D721Med (cell line): ENCODE results near the gene ZFYVE28.

Experiments
- DNase-seq: peaks from one replicate; pipeline ENCODE4 v3.0.0; 2011; ENCODE audit warnings: low spot score; ENCODE audit not compliant: insufficient read length
- FAIRE-seq: peaks from 2 replicates; lab custom pipeline; 2011; peaks lifted over from hg19 to GRCh38; lab: Jason Lieb, UNC
- TF ChIP-seq, protein P1 (sequence below): IDR thresholded peaks from 2 replicates; pipeline ENCODE4 v1.5.1; 2012; ENCODE audit warnings: mild to moderate bottlenecking, control low read depth; ENCODE audit not compliant: insufficient read depth; ENCODE audit errors: missing control alignments

The ZFYVE28 gene

DNA sequence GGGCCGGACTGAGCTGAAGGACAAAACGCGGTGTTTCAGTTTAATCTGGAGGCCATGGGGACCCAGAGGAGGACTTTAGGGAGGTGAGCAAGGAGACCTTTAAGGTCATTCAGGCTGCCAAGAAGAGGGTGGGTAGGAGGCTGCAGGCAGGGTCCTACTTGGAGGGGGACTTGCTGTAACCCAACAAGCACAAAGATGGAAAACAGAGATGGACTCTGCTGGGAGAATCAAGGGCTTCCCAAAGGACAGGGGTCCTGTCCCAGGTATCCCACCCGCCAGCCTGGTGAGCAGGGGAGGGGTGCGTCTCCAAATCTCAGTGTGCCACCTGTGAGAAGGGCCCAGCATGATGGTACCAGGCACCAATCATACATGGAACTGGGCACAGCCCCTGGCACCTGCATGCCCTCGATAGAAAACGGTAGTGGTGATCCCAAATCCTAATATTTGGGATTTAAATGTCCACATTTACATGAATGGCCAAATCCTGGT, 172.6 kb downstream of the ZFYVE28 start:
- DNase-seq (no peak), FAIRE-seq (no peak)
- TF ChIP-seq, protein P1, sequence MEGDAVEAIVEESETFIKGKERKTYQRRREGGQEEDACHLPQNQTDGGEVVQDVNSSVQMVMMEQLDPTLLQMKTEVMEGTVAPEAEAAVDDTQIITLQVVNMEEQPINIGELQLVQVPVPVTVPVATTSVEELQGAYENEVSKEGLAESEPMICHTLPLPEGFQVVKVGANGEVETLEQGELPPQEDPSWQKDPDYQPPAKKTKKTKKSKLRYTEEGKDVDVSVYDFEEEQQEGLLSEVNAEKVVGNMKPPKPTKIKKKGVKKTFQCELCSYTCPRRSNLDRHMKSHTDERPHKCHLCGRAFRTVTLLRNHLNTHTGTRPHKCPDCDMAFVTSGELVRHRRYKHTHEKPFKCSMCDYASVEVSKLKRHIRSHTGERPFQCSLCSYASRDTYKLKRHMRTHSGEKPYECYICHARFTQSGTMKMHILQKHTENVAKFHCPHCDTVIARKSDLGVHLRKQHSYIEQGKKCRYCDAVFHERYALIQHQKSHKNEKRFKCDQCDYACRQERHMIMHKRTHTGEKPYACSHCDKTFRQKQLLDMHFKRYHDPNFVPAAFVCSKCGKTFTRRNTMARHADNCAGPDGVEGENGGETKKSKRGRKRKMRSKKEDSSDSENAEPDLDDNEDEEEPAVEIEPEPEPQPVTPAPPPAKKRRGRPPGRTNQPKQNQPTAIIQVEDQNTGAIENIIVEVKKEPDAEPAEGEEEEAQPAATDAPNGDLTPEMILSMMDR, result no peak

DNA sequence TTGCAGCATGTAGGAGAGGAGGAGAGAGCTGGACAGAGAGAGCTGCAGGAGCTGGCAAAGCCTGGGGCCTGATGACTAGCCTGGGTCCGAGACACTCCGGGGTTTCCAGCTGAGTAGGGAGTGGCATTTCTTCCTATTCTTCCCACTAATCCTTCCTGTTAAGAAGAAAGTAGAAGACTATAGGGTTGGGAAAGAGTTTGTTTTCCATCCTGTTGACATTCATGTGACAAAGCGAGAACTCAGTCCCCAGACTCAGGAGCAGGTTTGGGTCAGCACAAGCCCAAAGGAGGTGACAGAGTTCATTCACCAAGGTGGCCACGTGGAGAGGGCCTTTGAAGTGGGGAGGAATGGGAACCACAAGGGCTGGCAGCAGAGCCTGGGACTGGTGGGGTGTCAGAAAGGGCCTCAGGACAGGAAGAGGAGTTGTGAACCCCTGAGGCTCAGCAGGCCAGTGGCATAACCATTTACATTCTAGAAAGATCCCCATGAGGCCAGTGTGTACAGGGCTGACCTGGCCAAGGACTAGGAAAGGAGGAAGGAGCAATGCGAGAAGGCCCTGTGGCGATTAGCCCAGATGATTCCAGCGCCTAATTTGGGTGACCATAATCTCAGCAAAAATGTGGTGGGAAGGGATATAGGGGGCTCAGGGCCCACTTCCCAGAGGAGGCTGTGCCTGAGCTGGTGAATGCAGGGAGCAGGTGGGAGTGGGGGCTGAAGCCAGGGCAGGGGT, 173.2 kb downstream of the ZFYVE28 start:
- DNase-seq (no peak), FAIRE-seq (no peak)

DNA sequence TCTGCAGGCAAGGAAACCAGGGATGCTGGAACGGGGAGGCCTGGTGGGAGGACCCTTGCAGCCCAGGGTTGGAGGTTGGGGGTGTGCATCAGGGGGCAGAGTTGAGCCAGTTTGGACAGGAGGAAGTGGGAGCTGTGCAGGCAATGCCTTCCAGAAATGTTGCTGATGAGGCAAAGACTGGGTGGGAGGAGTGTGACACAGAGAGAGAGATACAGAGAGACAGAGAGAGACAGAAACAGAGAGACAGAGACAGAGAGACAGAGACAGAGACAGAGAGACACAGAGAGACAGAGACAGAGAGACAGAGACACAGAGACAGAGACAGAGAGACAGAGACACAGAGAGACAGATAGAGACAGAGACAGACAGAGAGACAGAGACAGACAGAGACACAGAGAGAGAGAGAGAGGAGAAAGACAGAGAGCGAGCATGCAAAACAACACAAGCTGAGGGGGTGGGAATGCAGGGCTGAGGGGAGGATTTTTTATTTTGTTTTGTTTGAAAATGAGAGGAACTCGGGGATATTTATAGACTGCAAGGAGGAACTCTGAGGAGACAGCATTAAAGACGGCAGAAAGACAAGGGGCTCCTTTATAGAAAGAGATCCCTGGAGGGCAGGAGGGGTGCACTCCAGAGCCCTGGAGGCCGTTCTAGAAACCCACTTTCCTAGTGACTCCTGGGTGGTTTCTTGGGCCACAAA, 174.6 kb downstream of the ZFYVE28 start:
- DNase-seq (no peak), FAIRE-seq (no peak)
- TF ChIP-seq, protein P1, result peak; percentile 3

More for the DNA sequence above, 173.2 kb downstream of the ZFYVE28 start:
- TF ChIP-seq, protein P1, result no peak

DNA sequence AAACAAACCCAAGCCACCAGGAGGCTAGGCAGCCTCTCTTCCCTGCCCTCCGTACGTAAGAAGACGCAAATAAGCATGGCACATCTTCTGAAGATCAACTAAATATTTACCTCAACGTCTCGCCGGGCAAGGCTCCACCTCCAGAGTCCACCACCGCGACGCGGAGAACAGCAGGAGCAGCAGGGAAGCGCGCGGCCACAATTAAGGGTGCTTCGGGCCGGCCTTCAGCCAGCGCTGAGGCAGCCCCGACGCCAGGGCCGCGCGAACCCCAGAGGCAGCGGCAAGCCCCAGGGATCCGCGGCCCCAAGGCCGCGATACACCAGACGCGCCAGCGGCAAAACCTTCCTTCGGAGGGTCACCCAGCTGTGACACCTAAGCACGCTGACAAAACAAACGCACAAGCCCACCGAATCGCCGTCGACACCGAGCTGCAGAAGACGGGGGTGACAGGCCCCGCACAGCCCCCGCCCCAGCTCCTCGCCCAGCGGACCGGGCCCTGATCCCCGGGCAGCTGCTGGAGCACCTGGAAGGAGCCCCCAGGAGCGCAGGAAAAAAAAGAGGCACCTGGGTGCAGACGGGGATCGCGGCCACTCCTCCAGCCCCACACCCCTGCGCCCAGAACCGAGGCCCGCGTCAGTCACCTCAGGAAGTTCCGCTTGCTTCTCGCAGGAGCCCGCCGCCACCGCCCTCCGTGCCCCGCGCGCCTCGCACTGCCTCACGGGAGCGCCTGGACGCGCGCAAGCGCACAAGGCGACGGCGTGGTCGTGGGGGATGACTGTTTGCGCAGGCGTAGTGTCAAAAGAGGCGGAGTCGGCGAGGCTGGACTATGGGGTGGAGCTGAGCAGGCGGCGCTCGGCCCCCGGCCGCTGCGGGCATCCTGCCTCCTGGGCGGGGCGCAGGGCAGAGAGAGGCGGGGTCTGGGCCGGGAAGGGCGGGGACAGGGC, 176.8 kb downstream of the ZFYVE28 start, which contains the start of the genes HAUS3 and POLN:
Gene HAUS3 (minus strand): TSS at position 712 of the 944 bp plus-strand sequence. CDS start 1,175 bp downstream, outside the sequence.
Gene POLN (minus strand): TSS at position 712 of the 944 bp plus-strand sequence. CDS start 12,890 bp downstream, outside the sequence.
- no peak for FAIRE-seq
- TF ChIP-seq, protein P1, result no peak
- DNase-seq, result peak; percentile 97

DNA sequence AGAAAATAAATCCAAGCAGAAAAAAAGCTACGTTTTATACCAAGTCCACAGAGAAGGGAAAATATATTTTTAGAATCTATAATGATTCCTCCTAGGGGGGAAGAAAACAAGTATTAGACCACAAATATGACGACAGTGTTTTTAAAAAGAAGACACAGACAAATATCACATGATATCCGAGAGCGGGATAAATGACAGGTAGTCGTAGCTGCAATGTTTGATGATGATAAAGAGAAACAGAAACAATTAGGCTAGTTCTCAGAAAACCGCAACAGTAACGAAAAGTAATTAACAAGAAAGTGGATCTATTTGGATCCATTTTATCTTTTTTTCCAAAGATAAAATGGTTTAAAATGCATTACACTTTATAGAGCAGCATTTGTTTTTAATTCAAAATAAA, 177.4 kb downstream of the ZFYVE28 start:
- DNase-seq, result no peak
- TF ChIP-seq, protein P1, result no peak
- no peak for FAIRE-seq

DNA sequence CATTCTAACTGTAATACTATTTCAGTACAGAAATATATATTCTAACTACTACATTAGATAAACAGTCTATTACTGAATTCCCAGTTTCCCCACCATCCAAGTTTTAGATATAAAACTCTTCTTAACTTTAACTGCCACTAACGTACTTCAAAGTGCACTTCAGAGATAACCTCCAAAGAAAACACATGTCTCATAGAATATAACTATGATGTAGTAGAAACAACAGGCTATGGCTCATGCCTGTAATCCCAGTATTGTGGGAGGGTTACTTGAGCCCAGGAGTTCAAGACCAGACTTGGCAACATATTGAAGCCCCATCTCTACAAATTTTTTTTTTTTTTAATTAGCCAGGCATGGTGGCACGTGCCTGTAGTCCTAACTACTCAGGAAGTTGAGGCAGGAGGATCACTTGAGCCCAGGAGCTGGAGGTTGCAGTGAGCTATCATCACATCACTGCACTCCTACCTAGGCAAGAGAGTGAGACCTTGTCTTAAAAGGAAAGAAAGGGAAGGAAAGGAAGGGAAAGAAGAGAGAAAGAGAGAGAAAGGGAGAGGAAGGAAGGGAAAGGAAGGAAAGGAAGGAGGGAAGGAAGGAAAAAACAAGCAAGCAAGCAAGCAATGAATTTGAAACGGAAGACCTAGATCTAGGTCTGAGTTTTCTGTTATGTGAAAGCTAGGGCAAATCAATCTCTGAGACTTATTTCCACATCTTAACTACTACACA, 181.3 kb downstream of the ZFYVE28 start:
- TF ChIP-seq, protein P1, result no peak
- DNase-seq, result no peak
- FAIRE-seq, result no peak
